ENCODE results near the gene SOX14. TPM values are rescaled to one million over a fixed set of nuclear protein-coding genes. Genes with fewer than 3 reads are reported as not detected.

Gene SOX14
- total and polyA plus RNA-seq, 2 of the 4 experiments (the other 2 are of a cell fraction) = not detected

- ChIA-PET CTCF (no interaction called here), POLR2A (ENCODE audit: unreplicated experiment) (no interaction called here)
- intact Hi-C loops (cut with micrococcal nuclease) (no loop called here), dilution Hi-C loops (cut with HindIII; ENCODE audit: low sequenced_read_pairs, unreplicated experiment) (no loop called here), in situ Hi-C loops (cut with MboI; ENCODE audit: low sequenced_read_pairs) (no loop called here)
- Histone ChIP-seq H2AK5ac (ENCODE audit: low read depth, low read length) (no peak overlapping the region), H3K27me3 (ENCODE audit: control insufficient read depth, insufficient read depth, low read length) (no peaks in the 10 kb centered on the region), H2AFZ (replicated peaks; ENCODE audit: low read length, poor library complexity) (no peak overlapping the region), H3K14ac (replicated peaks; ENCODE audit: low read depth, low read length) (no peak overlapping the region), H3K4me2 (ENCODE audit: low read depth, low read length) (no peak overlapping the region), H2BK5ac (ENCODE audit: low read depth, low read length, poor library complexity, severe bottlenecking) (no peak overlapping the region), H3K56ac (ENCODE audit: extremely low read depth, insufficient read depth, low read length) (no peak overlapping the region), H2BK120ac (ENCODE audit: low read depth, low read length) (no peak overlapping the region), H2AK9ac (replicated peaks; ENCODE audit: low read depth, low read length, poor library complexity) (no peak overlapping the region), H3K4ac (ENCODE audit: low read depth, low read length) (no peak overlapping the region), H4K8ac (ENCODE audit: low read depth in 2 of 2, low read length in 2 of 2) (no peak overlapping the region), H3K79me1 (ENCODE audit: low read depth in 1 of 2, low read length in 2 of 2) (no peaks in the 10 kb centered on the region), H3K9me3 (ENCODE audit: control insufficient read depth, insufficient read depth, low read length) (peaks cover 6% of the 10 kb centered on the region), H4K20me1 (ENCODE audit: insufficient read depth, low read length) (no peaks in the 10 kb centered on the region), H3K4me1 (ENCODE audit: control insufficient read depth, insufficient read depth, low read length) (no peaks in the 10 kb centered on the region), H3K9ac (ENCODE audit: low read depth, low read length) (no peak overlapping the region), H4K91ac (ENCODE audit: insufficient read depth, low read depth, low read length) (no peak overlapping the region), H3K4me3 (ENCODE audit: insufficient read depth, low read depth, low read length) (no peak overlapping the region), H3K18ac (ENCODE audit: low read depth, low read length) (no peak overlapping the region), H3K23ac (ENCODE audit: low read depth, low read length) (no peak overlapping the region), H3K27ac (ENCODE audit: insufficient read depth, low read length) (no peak overlapping the region), H3K9me1 (ENCODE audit: insufficient read depth, low read length) (no peaks in the 10 kb centered on the region), H4K5ac (ENCODE audit: low read depth, low read length) (no peak overlapping the region), H2BK15ac (ENCODE audit: low read depth, low read length) (no peak overlapping the region), H2BK20ac (ENCODE audit: low read depth, low read length) (no peak overlapping the region), H3K36me3 (ENCODE audit: control insufficient read depth, insufficient read depth, low read length) (no peaks in the 10 kb centered on the region)
- ATAC-seq (ENCODE audit: low read depth) = no peak
- BruUV-seq (replicated peaks) = no TSS peak
- no peak for DNase-seq
- TF ChIP-seq CTCF (conservative IDR thresholded peaks at IDR 0.05; ENCODE audit: low read depth, low read length) (no peak), CHD1 (IDR thresholded peaks at IDR 0.05; ENCODE audit: low read depth, low read length) (no peak), RFX5 (IDR thresholded peaks at IDR 0.05; ENCODE audit: low read depth, low read length) (no peak), SMC3 (IDR thresholded peaks at IDR 0.05; ENCODE audit: low read depth, low read length) (no peak), RCOR1 (IDR thresholded peaks at IDR 0.05; ENCODE audit: insufficient replicate concordance, low read length) (no peak), FOS (IDR thresholded peaks at IDR 0.05; ENCODE audit: low read depth, low read length) (no peak), CEBPB (IDR thresholded peaks at IDR 0.05; ENCODE audit: low read depth, low read length) (no peak), MAZ (IDR thresholded peaks at IDR 0.05; ENCODE audit: borderline replicate concordance, low read depth, low read length) (no peak), RAD21 (IDR thresholded peaks at IDR 0.05; ENCODE audit: low read length) (no peak), NFE2L2 (IDR thresholded peaks at IDR 0.05; ENCODE audit: low read depth, low read length) (no peak), MXI1 (IDR thresholded peaks at IDR 0.05; ENCODE audit: borderline replicate concordance, low read depth, low read length) (no peak), MAFK (IDR thresholded peaks at IDR 0.05; ENCODE audit: low read depth, low read length) (no peak), POLR2A (IDR thresholded peaks at IDR 0.05; ENCODE audit: low read depth, low read length) (no peak), BHLHE40 (IDR thresholded peaks at IDR 0.05; ENCODE audit: low read depth, low read length) (no peak), USF2 (IDR thresholded peaks at IDR 0.05; ENCODE audit: low read depth, low read length) (no peak), ELK1 (IDR thresholded peaks at IDR 0.05; ENCODE audit: borderline replicate concordance, low read depth, low read length) (no peak)
Observed at GRCh38 chr3:137738710-137739109, 25.4 kb upstream of the SOX14 start.

Measured in IMR-90 (cell line).